ENCODE results near the gene NCF4. TPM values are rescaled to one million over a fixed set of nuclear protein-coding genes. Genes with fewer than 3 reads are reported as not detected.

Gene NCF4
- total and polyA plus RNA-seq, 12 donors, result 1.1 to 18.9 (median 3.6) TPM

DNA sequence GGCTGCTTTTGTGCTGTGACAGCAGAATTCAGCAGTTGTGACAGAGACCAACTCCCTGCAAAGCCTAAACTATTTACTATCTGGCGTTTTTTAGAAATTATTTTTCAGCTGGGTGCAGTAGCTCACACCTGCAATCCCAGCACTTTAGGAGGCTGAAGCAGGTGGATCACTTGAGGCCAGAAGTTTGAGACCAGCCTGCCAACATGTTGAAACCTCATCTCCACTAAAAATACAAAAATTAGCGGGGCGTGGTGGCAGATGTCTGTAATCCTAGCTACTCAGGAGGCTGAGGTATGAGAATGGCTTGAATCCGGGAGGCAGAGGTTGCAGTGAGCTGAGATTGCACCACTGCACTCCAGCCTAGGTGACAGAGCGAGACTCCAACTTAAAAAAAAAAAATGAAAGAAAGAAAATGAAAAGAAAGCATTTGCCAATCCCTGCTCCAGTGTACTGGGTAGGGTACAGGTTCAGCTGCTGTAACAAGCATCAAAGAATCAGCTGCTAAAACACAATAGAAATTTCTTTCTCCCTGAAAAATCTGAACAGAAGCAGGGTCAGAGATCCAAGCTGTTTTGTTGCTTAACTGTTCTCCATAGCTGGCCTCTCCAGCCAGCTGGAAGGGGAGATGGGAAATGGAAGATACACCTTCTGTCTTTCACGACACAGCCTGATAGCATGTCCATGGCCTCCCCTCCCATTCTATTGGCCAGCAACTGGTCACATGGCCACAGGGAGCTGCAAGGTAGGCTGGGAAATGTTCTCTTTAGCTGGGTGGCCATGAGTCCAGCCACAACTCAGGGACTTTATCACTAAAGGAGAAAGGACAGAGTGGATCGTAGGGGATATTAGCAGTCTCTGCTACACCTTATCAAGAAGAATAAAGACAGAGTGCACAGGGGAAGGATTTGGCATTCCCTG, 8.5 kb upstream of the NCF4 start:
- ATAC-seq, result no peak
- H3K36me3 ChIP-seq, result no peaks in the 10 kb centered on the region
- no peak for DNase-seq
- no peak overlapping the region for H3K4me3 ChIP-seq
- TF ChIP-seq, protein P1, sequence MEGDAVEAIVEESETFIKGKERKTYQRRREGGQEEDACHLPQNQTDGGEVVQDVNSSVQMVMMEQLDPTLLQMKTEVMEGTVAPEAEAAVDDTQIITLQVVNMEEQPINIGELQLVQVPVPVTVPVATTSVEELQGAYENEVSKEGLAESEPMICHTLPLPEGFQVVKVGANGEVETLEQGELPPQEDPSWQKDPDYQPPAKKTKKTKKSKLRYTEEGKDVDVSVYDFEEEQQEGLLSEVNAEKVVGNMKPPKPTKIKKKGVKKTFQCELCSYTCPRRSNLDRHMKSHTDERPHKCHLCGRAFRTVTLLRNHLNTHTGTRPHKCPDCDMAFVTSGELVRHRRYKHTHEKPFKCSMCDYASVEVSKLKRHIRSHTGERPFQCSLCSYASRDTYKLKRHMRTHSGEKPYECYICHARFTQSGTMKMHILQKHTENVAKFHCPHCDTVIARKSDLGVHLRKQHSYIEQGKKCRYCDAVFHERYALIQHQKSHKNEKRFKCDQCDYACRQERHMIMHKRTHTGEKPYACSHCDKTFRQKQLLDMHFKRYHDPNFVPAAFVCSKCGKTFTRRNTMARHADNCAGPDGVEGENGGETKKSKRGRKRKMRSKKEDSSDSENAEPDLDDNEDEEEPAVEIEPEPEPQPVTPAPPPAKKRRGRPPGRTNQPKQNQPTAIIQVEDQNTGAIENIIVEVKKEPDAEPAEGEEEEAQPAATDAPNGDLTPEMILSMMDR (IDR thresholded peaks at IDR 0.05), result no peak
- H3K27me3 ChIP-seq, result peaks cover 4 to 46% (median 28%) of the 10 kb centered on the region in 7 donors
- intact Hi-C loops (cut with DNase I), result no loop called here
- H3K4me1 ChIP-seq, result peaks cover 0 to 25% (median 8%) of the 10 kb centered on the region in 9 donors
- H3K9me3 ChIP-seq, result no peaks in the 10 kb centered on the region
- 88 to 90% methylated on average over 7 of the region's 7 CpGs for WGBS, 2 donors
- peak overlapping the region in 3 of 10 donors; percentile 37 to 78 (median 54) for H3K27ac ChIP-seq

DNA sequence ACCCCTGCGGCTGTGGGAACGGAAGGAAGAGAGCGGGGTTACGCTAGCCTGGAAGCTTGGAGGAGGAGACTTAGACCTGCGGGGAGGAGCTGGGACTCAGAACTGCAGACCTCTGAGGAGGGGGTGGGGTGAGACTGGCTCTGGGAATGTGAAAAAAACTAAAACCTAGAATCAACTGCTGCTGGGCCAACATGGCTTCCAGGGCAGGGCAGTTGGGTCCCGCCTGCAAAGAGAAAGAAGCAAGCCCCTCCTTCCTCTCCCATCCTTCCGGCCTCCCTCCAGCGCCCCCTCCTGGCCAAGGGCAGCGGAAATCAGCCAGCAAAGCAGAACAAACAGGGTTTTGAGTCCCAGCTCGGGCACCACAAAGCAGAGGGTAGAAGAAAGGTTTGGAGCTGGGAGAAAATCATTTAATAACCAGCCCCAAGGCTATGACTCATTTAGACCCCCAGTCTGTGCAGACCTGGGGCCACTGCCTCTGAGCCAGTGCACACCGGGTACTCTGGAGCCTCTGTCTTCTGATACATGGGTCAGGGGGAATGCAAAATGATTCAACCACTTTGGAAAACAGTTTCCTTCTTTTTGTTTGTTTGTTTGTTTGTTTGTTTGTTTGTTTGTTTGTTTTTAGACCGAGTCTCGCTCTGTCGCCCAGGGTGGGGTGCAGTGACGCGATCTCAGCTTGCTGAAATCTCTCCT, 7.3 kb upstream of the NCF4 start:
- 52 to 58% methylated on average over 16 of the region's 16 CpGs for WGBS, 2 donors
- DNase-seq (peak; percentile 78 to 83), ATAC-seq (peak; percentile 35 to 63 (median 41))
- TF ChIP-seq, protein P1 (IDR thresholded peaks at IDR 0.05), result peak in 8 of 9 donors; percentile 31 to 74 (median 56)
- intact Hi-C loops (cut with DNase I), result no loop called here
- Histone ChIP-seq H3K27me3 (peaks cover 4 to 35% (median 19%) of the 10 kb centered on the region in 7 donors), H3K4me3 (peak overlapping the region in 2 of 10 donors; percentile 19 to 25), H3K9me3 (no peaks in the 10 kb centered on the region), H3K4me1 (peaks cover 0 to 25% (median 8%) of the 10 kb centered on the region in 9 donors), H3K27ac (peak overlapping the region in 5 of 10 donors; percentile 11 to 78 (median 47)), H3K36me3 (no peaks in the 10 kb centered on the region)

DNA sequence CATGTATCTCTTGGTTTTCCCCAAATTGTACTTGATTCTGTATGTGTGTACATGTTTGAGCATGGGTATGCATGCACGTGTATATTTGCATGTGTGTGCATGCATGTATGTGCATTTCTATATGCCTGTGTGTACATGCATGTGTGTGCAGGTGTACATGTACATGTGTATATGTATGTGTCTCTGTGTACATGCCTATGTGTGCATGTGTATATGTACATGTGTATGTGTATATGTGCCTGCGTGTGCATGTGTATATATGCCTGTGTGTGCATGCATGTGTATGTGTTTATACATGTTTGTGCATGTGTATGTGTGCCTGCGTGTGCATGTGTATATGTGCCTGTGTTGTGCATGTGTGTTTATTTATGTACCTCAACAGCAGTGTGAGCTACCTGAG, 5.3 kb upstream of the NCF4 start:
- no peak for DNase-seq
- intact Hi-C loops (cut with DNase I), result loop anchor here in 8 of 10 donors (5.0 kb wide), 4 partner anchors 73 to 308 kb away; partner anchors contain the start of gene IFT27 (in 1 of the 8)
- Histone ChIP-seq H3K27me3 (peaks cover 3 to 16% (median 8%) of the 10 kb centered on the region in 7 donors), H3K4me1 (peaks cover 0 to 41% (median 8%) of the 10 kb centered on the region in 9 donors), H3K4me3 (no peak overlapping the region), H3K36me3 (no peaks in the 10 kb centered on the region), H3K9me3 (no peaks in the 10 kb centered on the region), H3K27ac (no peak overlapping the region)
- 91 to 94% methylated on average over 3 of the region's 3 CpGs for WGBS, 2 donors
- no peak for ATAC-seq
- TF ChIP-seq, protein P1 (IDR thresholded peaks at IDR 0.05), result no peak

Measured in heart right ventricle (tissue), 16 donors.